Mesothelial cell of epicardium (in vitro differentiated cells): ENCODE measurements around the gene STRIP2. TPM values are rescaled to one million over a fixed set of nuclear protein-coding genes. Genes with fewer than 3 reads are reported as not detected.

Source experiments
- DNase-seq, 2 experiments: peaks; one replicate each; pipeline ENCODE4 v3.0.0; 2021; ENCODE audit warnings: low spot score in 2 of 2; ENCODE audit not compliant: unreplicated experiment in 2 of 2
- H3K27ac Mint-ChIP-seq: 2 replicates; pipeline ENCODE4 v1.8.0; 2021; ENCODE audit warnings: mixed read lengths
- H3K27me3 Mint-ChIP-seq: 2 replicates; pipeline ENCODE4 v1.8.0; 2021; ENCODE audit warnings: low read depth, mixed read lengths
- H3K36me3 Mint-ChIP-seq: 2 replicates; pipeline ENCODE4 v1.8.0; 2021; ENCODE audit warnings: mixed read lengths
- H3K4me1 Mint-ChIP-seq: 2 replicates; pipeline ENCODE4 v1.8.0; 2021; ENCODE audit warnings: mixed read lengths
- H3K4me3 Mint-ChIP-seq: 2 replicates; pipeline ENCODE4 v1.8.0; 2021; ENCODE audit warnings: mild to moderate bottlenecking, moderate library complexity, mixed read lengths
- H3K9me3 Mint-ChIP-seq: 2 replicates; pipeline ENCODE4 v1.8.0; 2021; ENCODE audit warnings: mixed read lengths
- CTCF ChIP-seq: fragments of 200-600 bp; sonication (generic); IDR thresholded peaks from one replicate; pipeline ENCODE4 v1.5.0; 2021; ENCODE audit warnings: antibody characterized with exemption; ENCODE audit not compliant: unreplicated experiment
- total RNA-seq: library from RNA; stranded (reverse); gene quantifications from 3 replicates; pipeline ENCODE4 v1.2.1, GENCODE V29; 2021

Gene STRIP2
- total RNA-seq, 1 donor from 2014 or later = 1.8 TPM

- Mint-ChIP-seq H3K27me3 (no peaks in the 10 kb centered on the region), H3K9me3 (peaks cover 8% of the 10 kb centered on the region), H3K4me1 (no peaks in the 10 kb centered on the region), H3K4me3 (no peak overlapping the region), H3K27ac (no peak overlapping the region), H3K36me3 (peaks cover 37% of the 10 kb centered on the region)
- no peak for DNase-seq
- TF ChIP-seq CTCF = no peak
Observed at GRCh38 chr7:129412501-129412900, 21.7 kb upstream of the STRIP2 start.

DNA sequence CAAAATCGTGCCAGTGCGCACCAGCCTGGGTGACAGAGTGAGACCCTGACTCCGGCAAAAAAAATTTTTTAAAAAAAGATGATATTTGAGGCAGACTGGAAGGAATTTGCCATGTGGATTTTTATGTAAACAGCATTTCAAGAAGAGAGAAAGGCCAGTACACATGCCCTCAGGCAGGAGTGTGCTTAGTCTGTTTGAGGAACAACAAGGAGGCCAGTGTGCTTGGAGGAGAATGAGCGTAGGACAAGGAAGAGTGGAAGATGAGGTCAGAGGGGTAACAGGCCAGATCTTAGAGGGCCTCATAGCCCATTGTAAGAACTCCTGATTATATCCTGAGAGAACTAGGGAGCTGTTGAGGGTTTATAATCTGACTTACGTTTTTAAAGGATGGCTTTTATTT is 17.2 kb upstream of the STRIP2 start:
- Mint-ChIP-seq H3K27me3 (no peaks in the 10 kb centered on the region), H3K4me1 (no peaks in the 10 kb centered on the region), H3K27ac (no peak overlapping the region), H3K4me3 (no peak overlapping the region), H3K9me3 (peaks cover 4% of the 10 kb centered on the region), H3K36me3 (peaks cover 19% of the 10 kb centered on the region)
- TF ChIP-seq CTCF = no peak
- no peak for DNase-seq

- Mint-ChIP-seq H3K9me3 (no peaks in the 10 kb centered on the region), H3K4me1 (peaks cover 15% of the 10 kb centered on the region), H3K36me3 (peaks cover 26% of the 10 kb centered on the region), H3K27me3 (peaks cover 2% of the 10 kb centered on the region), H3K27ac (no peak overlapping the region), H3K4me3 (no peak overlapping the region)
- TF ChIP-seq CTCF = no peak
- DNase-seq = no peak
Observed at GRCh38 chr7:129421717-129422250, 12.4 kb upstream of the STRIP2 start.

DNA sequence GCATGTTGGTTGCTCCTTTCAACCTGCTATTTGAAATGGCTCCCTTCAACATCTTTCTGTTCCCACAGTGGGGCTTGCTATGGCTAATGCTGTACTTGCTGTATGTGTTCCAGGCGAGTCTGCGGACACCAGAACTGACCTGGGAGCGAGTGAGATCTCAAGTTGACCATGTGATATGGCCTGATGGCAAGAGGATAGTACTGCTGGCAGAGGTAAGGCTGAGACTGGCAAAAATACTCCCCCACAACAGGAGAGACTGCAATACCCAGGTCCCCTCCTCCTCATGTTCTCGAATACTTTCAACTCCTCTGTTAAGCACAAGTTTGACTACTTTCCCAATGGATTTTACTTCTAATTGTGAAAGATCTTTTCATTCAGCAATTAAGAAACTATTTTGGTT is 11.5 kb upstream of the STRIP2 start:
- peaks cover 34% of the 10 kb centered on the region for H3K36me3 Mint-ChIP-seq
- peaks cover 15% of the 10 kb centered on the region for H3K4me1 Mint-ChIP-seq
- peaks cover 2% of the 10 kb centered on the region for H3K27me3 Mint-ChIP-seq
- no peaks in the 10 kb centered on the region for H3K9me3 Mint-ChIP-seq
- H3K27ac Mint-ChIP-seq = no peak overlapping the region
- TF ChIP-seq CTCF = no peak
- DNase-seq = no peak
- H3K4me3 Mint-ChIP-seq = no peak overlapping the region

GRCh38 chr7:129423700-129424410 is 10.4 kb upstream of the STRIP2 start:
- Mint-ChIP-seq H3K9me3 (no peaks in the 10 kb centered on the region), H3K36me3 (peaks cover 36% of the 10 kb centered on the region), H3K27me3 (peaks cover 2% of the 10 kb centered on the region), H3K4me3 (no peak overlapping the region), H3K27ac (no peak overlapping the region), H3K4me1 (peaks cover 15% of the 10 kb centered on the region)
- no peak for DNase-seq
- no peak for TF ChIP-seq CTCF
